Esophagus (tissue), 2 donors: ENCODE results near the gene IFITM5. TPM values are rescaled to one million over a fixed set of nuclear protein-coding genes. Genes with fewer than 3 reads are reported as not detected.
"Not testable (repeated sequence)": the region's sequence is repeated elsewhere in the genome, so short reads cannot be mapped to it uniquely, and the experiment has no call there.

ENCODE experiments used
- H3K27ac ChIP-seq, 2 donors: one replicate each; pipeline ENCODE4 v1.5.1; 2013; ENCODE audit warnings: low read depth in 2 of 2, mild to moderate bottlenecking in 2 of 2, inconsistent platforms in 1 of 2, low read length in 1 of 2, moderate library complexity in 1 of 2
- H3K27me3 ChIP-seq, 2 donors: one replicate each; pipeline ENCODE4 v1.6.1; 2013; ENCODE audit warnings: low read length in 2 of 2, control low read depth in 1 of 2, mild to moderate bottlenecking in 1 of 2; ENCODE audit not compliant: insufficient read depth in 2 of 2, control insufficient read depth in 1 of 2
- H3K36me3 ChIP-seq, 2 donors: one replicate each; pipeline ENCODE4 v1.6.1; 2013; ENCODE audit warnings: low read length in 1 of 2; ENCODE audit not compliant: control insufficient read depth in 2 of 2, insufficient read depth in 2 of 2
- H3K4me1 ChIP-seq, 2 donors: one replicate each; pipeline ENCODE4 v1.6.1; 2013; ENCODE audit warnings: low read length in 1 of 2; ENCODE audit not compliant: control insufficient read depth in 2 of 2, insufficient read depth in 2 of 2
- H3K4me3 ChIP-seq, 2 donors: one replicate each; pipeline ENCODE4 v1.5.1; 2013; ENCODE audit warnings: low read length in 2 of 2, mild to moderate bottlenecking in 2 of 2, low read depth in 1 of 2, moderate library complexity in 1 of 2
- H3K9me3 ChIP-seq, 2 donors: one replicate each; pipeline ENCODE4 v1.6.1; 2013; ENCODE audit warnings: mild to moderate bottlenecking in 2 of 2, low read depth in 1 of 2, low read length in 1 of 2, moderate library complexity in 1 of 2; ENCODE audit not compliant: control insufficient read depth in 2 of 2, insufficient read depth in 1 of 2
- WGBS, 2 donors: extraction: QIAGEN DNeasy Blood & Tissue Kit; methylation state at CpG; one replicate each; pipeline ENCODE4 v1.1.7; 2013; 5-methylcytosine and 5-hydroxymethylcytosine counted together
- polyA plus RNA-seq, 2 donors: library from polyadenylated mRNA; stranded (reverse); fragments of 200-250 nt; gene quantifications; one replicate each; pipeline ENCODE4 v1.2.3, GENCODE V29; 2013
- donor health status: healthy with polysubstance abuse.
- donor health status: Bipolar disorder and iron deficiency.

Gene IFITM5
- polyA plus RNA-seq, 2 donors = not detected

- H3K4me1 ChIP-seq, H3K9me3 ChIP-seq, H3K27me3 ChIP-seq, H3K36me3 ChIP-seq: not testable (repeated sequence)
- Histone ChIP-seq H3K4me3 (peak overlapping the region; percentile 62 to 85), H3K27ac (peak overlapping the region; percentile 86 to 87)
- WGBS, 2 donors = 6 to 7% methylated on average over 19 to 20 of the region's 29 CpGs
Measured at GRCh38 chr11:319121-319887, 20.0 kb upstream of the IFITM5 start.

DNA sequence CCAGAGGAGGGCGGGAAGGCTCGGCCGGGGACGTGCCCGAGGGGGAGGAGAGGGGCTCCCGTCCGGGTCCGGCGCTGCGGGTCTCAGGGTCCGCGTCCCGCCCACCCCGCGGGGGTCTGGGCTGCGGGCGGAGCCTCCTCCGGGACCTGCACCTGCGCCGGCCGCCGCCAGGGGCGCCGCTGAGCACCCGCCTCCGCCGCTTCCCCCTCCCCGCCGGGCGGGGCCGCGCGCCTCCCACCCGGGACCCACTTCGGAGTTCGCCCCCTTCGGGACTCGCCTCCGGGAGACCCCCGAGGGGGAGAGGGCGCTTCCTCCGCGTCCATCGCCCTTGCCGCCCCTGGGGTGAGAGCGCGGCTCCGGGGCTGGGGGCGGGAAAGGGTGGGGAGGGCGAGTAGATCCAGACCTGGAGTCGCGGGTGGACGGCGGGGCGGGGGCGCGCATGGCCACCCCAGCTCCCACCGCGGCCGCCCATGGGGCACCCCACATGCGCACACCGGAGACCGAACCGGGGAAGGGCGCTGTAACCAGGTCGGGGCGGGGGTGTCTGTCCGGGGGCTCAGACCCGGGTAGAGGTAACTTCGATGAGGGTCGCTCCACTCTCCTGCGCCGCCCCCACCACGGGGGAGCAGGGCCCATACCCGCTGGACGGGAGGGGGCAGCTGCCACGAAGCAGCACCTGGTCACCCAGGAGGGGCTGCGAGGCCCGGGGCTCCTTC is 19.2 kb upstream of the IFITM5 start:
- 0% methylated on average over 10 to 15 of the region's 79 CpGs for WGBS, 2 donors
- H3K4me1 ChIP-seq, H3K36me3 ChIP-seq, H3K27me3 ChIP-seq, H3K9me3 ChIP-seq: not testable (repeated sequence)
- peak overlapping the region; percentile 45 to 56 for H3K4me3 ChIP-seq
- peak overlapping the region; percentile 79 for H3K27ac ChIP-seq

- H3K27me3 ChIP-seq, H3K4me3 ChIP-seq, H3K36me3 ChIP-seq, H3K9me3 ChIP-seq, H3K4me1 ChIP-seq: not testable (repeated sequence)
- H3K27ac ChIP-seq = peak overlapping the region; percentile 23 to 42
- 19 to 24% methylated on average over 13 to 17 of the region's 30 CpGs for WGBS, 2 donors
Measured at GRCh38 chr11:317668-318404, 18.5 kb upstream of the IFITM5 start.

DNA sequence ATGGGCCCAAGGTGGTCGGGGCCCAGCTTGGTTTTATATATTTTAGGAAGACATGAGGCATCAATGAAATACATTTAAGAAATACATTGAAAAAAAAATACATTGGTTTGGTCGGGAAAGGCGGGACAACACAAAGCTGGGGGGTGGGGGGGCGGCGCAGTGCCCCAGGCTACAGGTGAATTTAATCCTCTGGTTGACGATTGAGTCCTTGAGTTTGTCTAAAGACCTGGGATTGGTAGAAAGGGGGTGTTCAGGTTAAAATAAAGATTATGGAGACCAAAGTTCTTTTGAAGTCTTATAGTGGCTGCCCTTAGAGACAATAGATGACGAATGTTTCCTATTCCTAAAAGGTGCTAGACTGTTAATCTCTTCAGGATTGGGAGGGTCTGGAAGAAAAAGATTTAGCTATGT is 17.6 kb upstream of the IFITM5 start:
- Histone ChIP-seq H3K9me3 (no peaks in the 10 kb centered on the region), H3K27ac (peak overlapping the region in 1 of 2 donors; percentile 78), H3K4me1 (peaks cover 0 to 6% of the 10 kb centered on the region in 2 donors), H3K4me3 (peak overlapping the region in 1 of 2 donors; percentile 47), H3K36me3 (no peaks in the 10 kb centered on the region), H3K27me3 (no peaks in the 10 kb centered on the region)
- 37 to 50% methylated on average over 7 of the region's 7 CpGs for WGBS, 2 donors

GRCh38 chr11:316031-316701 is 16.8 kb upstream of the IFITM5 start:
- peak overlapping the region; percentile 47 to 49 for H3K4me3 ChIP-seq
- H3K27ac ChIP-seq = peak overlapping the region; percentile 45 to 78
- H3K36me3 ChIP-seq = no peaks in the 10 kb centered on the region
- 14 to 16% methylated on average over 54 to 64 of the region's 64 CpGs for WGBS, 2 donors
- H3K4me1 ChIP-seq = peaks cover 0 to 6% of the 10 kb centered on the region in 2 donors
- no peaks in the 10 kb centered on the region for H3K9me3 ChIP-seq
- H3K27me3 ChIP-seq = no peaks in the 10 kb centered on the region

DNA sequence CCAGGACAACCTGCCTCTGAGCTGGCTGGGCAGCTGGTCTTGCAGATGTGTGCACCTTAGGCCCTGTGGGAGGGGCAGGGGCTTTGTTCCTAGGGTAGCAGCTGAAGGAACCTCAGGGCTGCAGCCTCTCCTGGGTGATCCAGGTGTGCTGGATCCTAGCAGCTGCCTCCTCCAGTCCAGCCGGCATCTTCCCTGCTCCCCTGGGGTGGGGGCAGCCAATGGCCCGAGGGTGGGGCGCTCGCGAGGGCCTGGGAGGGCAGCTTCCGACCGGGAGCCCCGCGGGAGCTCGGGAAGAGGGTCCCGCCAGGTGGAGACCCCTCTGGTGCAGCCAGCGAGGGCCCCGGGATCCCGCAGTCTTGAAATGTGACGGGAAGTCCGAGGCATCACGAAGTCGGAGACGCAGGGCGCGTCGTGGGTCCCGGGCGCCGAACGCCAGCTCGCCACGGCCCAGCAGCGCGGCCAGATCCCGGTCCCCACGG is 16.2 kb upstream of the IFITM5 start:
- no peaks in the 10 kb centered on the region for H3K36me3 ChIP-seq
- no peaks in the 10 kb centered on the region for H3K27me3 ChIP-seq
- WGBS, 2 donors = 23 to 29% methylated on average over 29 to 32 of the region's 32 CpGs
- H3K9me3 ChIP-seq = no peaks in the 10 kb centered on the region
- H3K4me1 ChIP-seq = peaks cover 0 to 6% of the 10 kb centered on the region in 2 donors
- H3K4me3 ChIP-seq = peak overlapping the region; percentile 47 to 49
- H3K27ac ChIP-seq = peak overlapping the region; percentile 52 to 78

DNA sequence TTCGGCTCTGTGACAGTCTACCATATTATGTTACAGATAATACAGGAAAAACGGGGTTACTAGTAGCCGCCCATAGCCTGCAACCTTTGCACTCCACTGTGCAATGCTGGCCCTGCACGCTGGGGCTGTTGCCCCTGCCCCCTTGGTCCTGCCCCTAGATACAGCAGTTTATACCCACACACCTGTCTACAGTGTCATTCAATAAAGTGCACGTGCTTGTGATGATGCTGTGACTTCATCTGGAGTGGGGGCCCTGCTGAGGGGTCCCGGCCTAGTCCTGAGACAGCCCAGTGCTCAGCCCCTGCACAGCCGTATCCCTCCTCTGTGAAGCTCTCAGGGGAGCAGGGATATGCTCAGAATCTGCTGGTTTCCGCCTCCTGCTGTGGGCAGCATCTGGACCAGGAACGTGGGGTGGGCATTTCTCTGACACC is 15.7 kb upstream of the IFITM5 start:
- Histone ChIP-seq H3K4me3 (peak overlapping the region; percentile 47 to 49), H3K27ac (peak overlapping the region; percentile 52 to 78), H3K36me3 (no peaks in the 10 kb centered on the region), H3K27me3 (no peaks in the 10 kb centered on the region), H3K4me1 (peaks cover 0 to 6% of the 10 kb centered on the region in 2 donors), H3K9me3 (no peaks in the 10 kb centered on the region)
- WGBS, 2 donors = 34 to 38% methylated on average over 9 of the region's 9 CpGs

DNA sequence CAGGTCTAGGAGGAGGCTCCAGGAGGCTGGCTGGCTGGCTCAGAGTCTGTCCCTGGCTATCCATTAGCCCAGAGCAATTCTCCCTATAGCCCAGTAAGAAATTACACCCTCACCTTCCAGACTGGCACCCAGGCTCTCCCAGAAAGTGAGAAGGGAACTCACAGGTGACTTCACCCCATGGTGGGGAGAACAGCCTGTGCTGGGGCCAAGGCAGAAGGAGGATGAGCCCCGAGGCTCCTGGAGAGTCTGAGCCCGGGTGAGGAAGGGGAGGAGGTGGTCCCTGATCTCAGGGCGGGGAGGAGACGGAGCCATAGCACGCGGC is 15.2 kb upstream of the IFITM5 start:
- not testable (repeated sequence) for H3K27me3 ChIP-seq, H3K9me3 ChIP-seq, H3K36me3 ChIP-seq, H3K4me1 ChIP-seq
- WGBS, 2 donors = 27% methylated on average over 5 to 6 of the region's 6 CpGs
- peak overlapping the region; percentile 45 to 47 for H3K4me3 ChIP-seq
- H3K27ac ChIP-seq = peak overlapping the region; percentile 71 to 73
